Tibial artery (tissue), 4 donors: ENCODE data around the gene ADSL.

Experiments
- DNase-seq, 2 donors: peaks; one replicate each; pipeline ENCODE4 v3.0.0-alpha.2; 2019
- H3K27ac ChIP-seq, 2 donors: fragments of 200-600 bp; sonication (generic) in 1 of 2; 1 replicate in 1 of 2; 2 replicates in 1 of 2; pipeline ENCODE4 v1.5.1; 2018 to 2019; ENCODE audit warnings: mild to moderate bottlenecking in 1 of 2
- H3K27me3 ChIP-seq, 2 donors: fragments of 200-600 bp; sonication (generic) in 1 of 2; one replicate each; pipeline versions ENCODE4 v1.5.1 to v1.6.0; 2016 to 2019
- H3K36me3 ChIP-seq, 3 donors: fragments of 200-600 bp; sonication (generic) in 2 of 3; one replicate each; pipeline ENCODE4 v1.5.1; 2016 to 2019; ENCODE audit warnings: mild to moderate bottlenecking in 2 of 3
- H3K4me1 ChIP-seq, 4 donors: fragments of 200-600 bp; sonication (generic) in 2 of 4; 1 replicate in 3 of 4; 2 replicates in 1 of 4; pipeline ENCODE4 v1.5.1; 2016 to 2019
- H3K4me3 ChIP-seq, 2 donors: fragments of 200-600 bp; sonication (generic) in 1 of 2; 1 replicate in 1 of 2; 2 replicates in 1 of 2; pipeline ENCODE4 v1.5.1; 2018 to 2019; ENCODE audit warnings: mild to moderate bottlenecking in 2 of 2
- H3K9me3 ChIP-seq, 3 donors: fragments of 200-600 bp; sonication (generic) in 1 of 3; one replicate each; pipeline ENCODE4 v1.5.1; 2016 to 2019
- intact Hi-C: fragments of 100-400 bp; cut with DNase I; formaldehyde crosslinking; loops from one replicate; pipeline ENCODE4 v1.15.0; 2023; ENCODE audit warnings: low total_unique reads
- TF ChIP-seq, protein P1 (sequence below), 2 experiments: fragments of 200-600 bp in 1 of 2; fragments of 450-650 bp in 1 of 2; IDR thresholded peaks; one replicate each; pipeline ENCODE4 v1.5.1; 2017 to 2019; ENCODE audit warnings: antibody characterized with exemption in 2 of 2, mild to moderate bottlenecking in 1 of 2, moderate library complexity in 1 of 2

ADSL gene

GRCh38 chr22:40400159-40400558 is 53.9 kb downstream of the ADSL start:
- H3K4me1 ChIP-seq: peaks cover 0 to 10% (median 4%) of the 10 kb centered on the region in 4 donors
- no peaks in the 10 kb centered on the region for H3K9me3 ChIP-seq
- H3K27ac ChIP-seq: no peak overlapping the region
- intact Hi-C loops: no loop called here
- H3K36me3 ChIP-seq: peaks cover 4 to 47% (median 41%) of the 10 kb centered on the region in 3 donors
- H3K27me3 ChIP-seq: no peaks in the 10 kb centered on the region
- no peak for DNase-seq
- no peak overlapping the region for H3K4me3 ChIP-seq
- TF ChIP-seq, protein P1, sequence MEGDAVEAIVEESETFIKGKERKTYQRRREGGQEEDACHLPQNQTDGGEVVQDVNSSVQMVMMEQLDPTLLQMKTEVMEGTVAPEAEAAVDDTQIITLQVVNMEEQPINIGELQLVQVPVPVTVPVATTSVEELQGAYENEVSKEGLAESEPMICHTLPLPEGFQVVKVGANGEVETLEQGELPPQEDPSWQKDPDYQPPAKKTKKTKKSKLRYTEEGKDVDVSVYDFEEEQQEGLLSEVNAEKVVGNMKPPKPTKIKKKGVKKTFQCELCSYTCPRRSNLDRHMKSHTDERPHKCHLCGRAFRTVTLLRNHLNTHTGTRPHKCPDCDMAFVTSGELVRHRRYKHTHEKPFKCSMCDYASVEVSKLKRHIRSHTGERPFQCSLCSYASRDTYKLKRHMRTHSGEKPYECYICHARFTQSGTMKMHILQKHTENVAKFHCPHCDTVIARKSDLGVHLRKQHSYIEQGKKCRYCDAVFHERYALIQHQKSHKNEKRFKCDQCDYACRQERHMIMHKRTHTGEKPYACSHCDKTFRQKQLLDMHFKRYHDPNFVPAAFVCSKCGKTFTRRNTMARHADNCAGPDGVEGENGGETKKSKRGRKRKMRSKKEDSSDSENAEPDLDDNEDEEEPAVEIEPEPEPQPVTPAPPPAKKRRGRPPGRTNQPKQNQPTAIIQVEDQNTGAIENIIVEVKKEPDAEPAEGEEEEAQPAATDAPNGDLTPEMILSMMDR (IDR thresholded peaks at IDR 0.05): no peak

DNA sequence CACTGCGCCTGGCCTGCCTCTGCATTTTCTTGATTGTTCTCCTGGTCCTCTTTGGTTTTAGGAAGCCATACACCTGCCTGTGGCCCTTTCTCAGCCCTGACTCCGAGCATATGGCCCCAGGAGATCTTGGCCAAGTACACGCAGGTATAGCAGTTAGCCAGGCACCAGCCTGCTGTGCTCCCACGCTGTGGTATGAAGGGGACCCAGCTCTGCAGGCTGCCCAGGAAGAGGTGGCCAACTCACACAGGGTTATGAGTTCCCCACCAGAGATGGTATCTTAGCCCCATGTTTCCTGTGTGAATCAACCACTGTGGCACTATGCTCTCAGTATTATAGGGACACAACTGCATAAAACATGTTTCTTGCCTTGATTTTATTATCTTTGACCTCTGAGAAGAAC is 55.2 kb downstream of the ADSL start:
- Histone ChIP-seq H3K27me3 (no peaks in the 10 kb centered on the region), H3K36me3 (peaks cover 15 to 55% (median 55%) of the 10 kb centered on the region in 3 donors), H3K4me3 (no peak overlapping the region)

GRCh38 chr22:40401981-40402406 is 55.7 kb downstream of the ADSL start:
- peaks cover 19 to 60% (median 59%) of the 10 kb centered on the region in 3 donors for H3K36me3 ChIP-seq

More for the DNA sequence above, 55.2 kb downstream of the ADSL start:
- intact Hi-C loops: no loop called here
- no peak overlapping the region for H3K27ac ChIP-seq
- H3K9me3 ChIP-seq: no peaks in the 10 kb centered on the region
- H3K4me1 ChIP-seq: peaks cover 0 to 10% (median 4%) of the 10 kb centered on the region in 4 donors
- TF ChIP-seq, protein P1 (IDR thresholded peaks at IDR 0.05): no peak
- DNase-seq: no peak

DNA sequence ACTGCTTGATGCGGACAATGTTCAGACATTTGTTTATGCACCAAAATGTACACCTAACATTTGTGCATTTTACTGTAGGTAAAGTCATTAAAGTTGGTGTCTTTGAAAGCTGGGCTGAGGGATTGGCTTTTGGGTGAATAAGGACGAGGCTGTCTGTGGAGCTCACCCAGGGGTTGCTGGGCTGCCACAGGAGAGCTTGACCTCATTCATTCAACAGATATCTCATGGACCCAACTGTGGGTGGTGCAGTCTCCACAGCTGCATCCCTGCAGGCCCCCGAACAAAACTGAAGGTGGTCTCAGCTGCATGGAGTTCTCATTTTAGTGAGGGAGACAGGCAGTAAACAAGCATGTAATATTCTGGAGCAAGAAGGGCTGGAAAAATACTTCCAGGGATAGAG is 56.8 kb downstream of the ADSL start:
- H3K4me3 ChIP-seq: no peak overlapping the region
- TF ChIP-seq, protein P1 (IDR thresholded peaks at IDR 0.05): no peak
- intact Hi-C loops: no loop called here
- no peaks in the 10 kb centered on the region for H3K27me3 ChIP-seq
- no peak overlapping the region for H3K27ac ChIP-seq
- no peak for DNase-seq
- H3K36me3 ChIP-seq: peaks cover 23 to 71% (median 71%) of the 10 kb centered on the region in 3 donors
- H3K9me3 ChIP-seq: no peaks in the 10 kb centered on the region
- peaks cover 0 to 5% (median 0%) of the 10 kb centered on the region in 4 donors for H3K4me1 ChIP-seq

More at GRCh38 chr22:40401981-40402406, 55.7 kb downstream of the ADSL start:
- intact Hi-C loops: no loop called here
- TF ChIP-seq, protein P1 (IDR thresholded peaks at IDR 0.05): no peak
- Histone ChIP-seq H3K4me1 (peaks cover 0 to 7% (median 3%) of the 10 kb centered on the region in 4 donors), H3K27ac (no peak overlapping the region), H3K4me3 (no peak overlapping the region), H3K9me3 (no peaks in the 10 kb centered on the region), H3K27me3 (no peaks in the 10 kb centered on the region)
- no peak for DNase-seq

GRCh38 chr22:40403651-40404050 is 57.4 kb downstream of the ADSL start:
- no peak for DNase-seq
- intact Hi-C loops: no loop called here
- TF ChIP-seq, protein P1 (IDR thresholded peaks at IDR 0.05): no peak
- Histone ChIP-seq H3K4me3 (no peak overlapping the region), H3K36me3 (peaks cover 28 to 76% (median 76%) of the 10 kb centered on the region in 3 donors), H3K9me3 (no peaks in the 10 kb centered on the region), H3K4me1 (peaks cover 0 to 5% (median 0%) of the 10 kb centered on the region in 4 donors), H3K27me3 (no peaks in the 10 kb centered on the region), H3K27ac (no peak overlapping the region)
